GM12878 (cell line): ENCODE measurements around the gene PSME3IP1. TPM values are rescaled to one million over a fixed set of nuclear protein-coding genes. Genes with fewer than 3 reads are reported as not detected.

Experiments used
- MEF2A ChIP-seq: IDR thresholded peaks from 2 replicates; pipeline ENCODE4 v1.6.1; 2011; ENCODE audit warnings: low read depth, mild to moderate bottlenecking, low read length, moderate library complexity; ENCODE audit not compliant: insufficient read depth
- MEF2B ChIP-seq: fragments of 450-650 bp; IDR thresholded peaks from 2 replicates; pipeline ENCODE4 v1.6.1; 2018; ENCODE audit warnings: mild to moderate bottlenecking, moderate library complexity; ENCODE audit not compliant: partially characterized antibody, poor library complexity, severe bottlenecking
- POLR2A ChIP-seq: IDR thresholded peaks from 2 replicates; pipeline ENCODE4 v1.6.1; 2011; ENCODE audit warnings: low read depth, mild to moderate bottlenecking, low read length
- polyA plus RNA-seq, 11 experiments: library from polyadenylated mRNA; depleted of rRNA in 4 of 11; unstranded in 6 of 11; stranded (reverse) in 5 of 11; fragments of >200 nt; fragmentation: Nextera tagmentation in 4 of 11; fragmentation: Illumina TruSeq in 1 of 11; extraction: Ambion mirVana in 4 of 11; extraction: Trizol in 1 of 11; gene quantifications; 1 replicate in 1 of 11; 2 replicates in 10 of 11; pipeline versions ENCODE4 v1.2.1 to v1.2.3, GENCODE V29; 2011 to 2016; ENCODE audit warnings: inconsistent platforms in 2 of 11, missing spikeins in 2 of 11, low read depth in 1 of 11
- total RNA-seq, 4 experiments: library from RNA; depleted of rRNA in 3 of 4; stranded (reverse); fragments of >200 nt in 3 of 4; fragmentation: Illumina TruSeq in 1 of 4; extraction: Trizol in 1 of 4; gene quantifications; 2 replicates each; pipeline versions ENCODE4 v1.2.1 to v1.2.3, GENCODE V29; 2013 to 2021
- TF ChIP-seq, protein P1 (sequence below): fragments of 450-650 bp; formaldehyde crosslinking; IDR thresholded peaks from 2 replicates; pipeline ENCODE4 v1.4.0; 2020; ENCODE audit warnings: mild to moderate bottlenecking, moderate library complexity
- TF ChIP-seq, protein P2 (sequence below): IDR thresholded peaks from 2 replicates; pipeline ENCODE4 v1.6.1; 2012; ENCODE audit warnings: mild to moderate bottlenecking, low read depth, low read length

The PSME3IP1 gene
- total and polyA plus RNA-seq, 10 of the 15 experiments (the other 5 are each of a cell fraction or from before 2014, with no cell fraction given): 67.9 to 174 (median 111) TPM

DNA sequence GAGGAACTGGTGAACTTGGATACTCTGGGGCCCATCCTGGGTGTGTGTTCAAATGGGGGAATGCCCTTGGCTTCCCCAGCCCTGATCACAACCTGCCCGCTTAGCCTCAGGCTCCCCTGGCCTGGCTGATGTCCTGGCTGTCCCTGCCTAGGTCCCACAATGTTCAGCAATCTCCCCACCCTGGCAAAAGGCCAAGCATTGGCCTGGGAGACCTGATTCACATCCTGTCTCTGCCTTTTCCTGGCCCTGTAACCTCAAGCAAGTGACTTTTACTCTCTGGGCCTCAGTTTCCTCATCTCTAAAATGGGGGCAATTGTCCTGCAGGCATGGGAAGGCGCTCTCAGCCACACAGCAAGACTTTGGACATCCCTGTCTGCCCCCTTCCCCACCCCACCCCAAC is 79.1 kb downstream of the PSME3IP1 start (continued):
- TF ChIP-seq MEF2B (no peak), POLR2A (no peak), MEF2A (no peak)
- TF ChIP-seq, protein P1, sequence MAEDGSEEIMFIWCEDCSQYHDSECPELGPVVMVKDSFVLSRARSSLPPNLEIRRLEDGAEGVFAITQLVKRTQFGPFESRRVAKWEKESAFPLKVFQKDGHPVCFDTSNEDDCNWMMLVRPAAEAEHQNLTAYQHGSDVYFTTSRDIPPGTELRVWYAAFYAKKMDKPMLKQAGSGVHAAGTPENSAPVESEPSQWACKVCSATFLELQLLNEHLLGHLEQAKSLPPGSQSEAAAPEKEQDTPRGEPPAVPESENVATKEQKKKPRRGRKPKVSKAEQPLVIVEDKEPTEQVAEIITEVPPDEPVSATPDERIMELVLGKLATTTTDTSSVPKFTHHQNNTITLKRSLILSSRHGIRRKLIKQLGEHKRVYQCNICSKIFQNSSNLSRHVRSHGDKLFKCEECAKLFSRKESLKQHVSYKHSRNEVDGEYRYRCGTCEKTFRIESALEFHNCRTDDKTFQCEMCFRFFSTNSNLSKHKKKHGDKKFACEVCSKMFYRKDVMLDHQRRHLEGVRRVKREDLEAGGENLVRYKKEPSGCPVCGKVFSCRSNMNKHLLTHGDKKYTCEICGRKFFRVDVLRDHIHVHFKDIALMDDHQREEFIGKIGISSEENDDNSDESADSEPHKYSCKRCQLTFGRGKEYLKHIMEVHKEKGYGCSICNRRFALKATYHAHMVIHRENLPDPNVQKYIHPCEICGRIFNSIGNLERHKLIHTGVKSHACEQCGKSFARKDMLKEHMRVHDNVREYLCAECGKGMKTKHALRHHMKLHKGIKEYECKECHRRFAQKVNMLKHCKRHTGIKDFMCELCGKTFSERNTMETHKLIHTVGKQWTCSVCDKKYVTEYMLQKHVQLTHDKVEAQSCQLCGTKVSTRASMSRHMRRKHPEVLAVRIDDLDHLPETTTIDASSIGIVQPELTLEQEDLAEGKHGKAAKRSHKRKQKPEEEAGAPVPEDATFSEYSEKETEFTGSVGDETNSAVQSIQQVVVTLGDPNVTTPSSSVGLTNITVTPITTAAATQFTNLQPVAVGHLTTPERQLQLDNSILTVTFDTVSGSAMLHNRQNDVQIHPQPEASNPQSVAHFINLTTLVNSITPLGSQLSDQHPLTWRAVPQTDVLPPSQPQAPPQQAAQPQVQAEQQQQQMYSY (CRISPR knock-in tag): no peak
- TF ChIP-seq, protein P2, sequence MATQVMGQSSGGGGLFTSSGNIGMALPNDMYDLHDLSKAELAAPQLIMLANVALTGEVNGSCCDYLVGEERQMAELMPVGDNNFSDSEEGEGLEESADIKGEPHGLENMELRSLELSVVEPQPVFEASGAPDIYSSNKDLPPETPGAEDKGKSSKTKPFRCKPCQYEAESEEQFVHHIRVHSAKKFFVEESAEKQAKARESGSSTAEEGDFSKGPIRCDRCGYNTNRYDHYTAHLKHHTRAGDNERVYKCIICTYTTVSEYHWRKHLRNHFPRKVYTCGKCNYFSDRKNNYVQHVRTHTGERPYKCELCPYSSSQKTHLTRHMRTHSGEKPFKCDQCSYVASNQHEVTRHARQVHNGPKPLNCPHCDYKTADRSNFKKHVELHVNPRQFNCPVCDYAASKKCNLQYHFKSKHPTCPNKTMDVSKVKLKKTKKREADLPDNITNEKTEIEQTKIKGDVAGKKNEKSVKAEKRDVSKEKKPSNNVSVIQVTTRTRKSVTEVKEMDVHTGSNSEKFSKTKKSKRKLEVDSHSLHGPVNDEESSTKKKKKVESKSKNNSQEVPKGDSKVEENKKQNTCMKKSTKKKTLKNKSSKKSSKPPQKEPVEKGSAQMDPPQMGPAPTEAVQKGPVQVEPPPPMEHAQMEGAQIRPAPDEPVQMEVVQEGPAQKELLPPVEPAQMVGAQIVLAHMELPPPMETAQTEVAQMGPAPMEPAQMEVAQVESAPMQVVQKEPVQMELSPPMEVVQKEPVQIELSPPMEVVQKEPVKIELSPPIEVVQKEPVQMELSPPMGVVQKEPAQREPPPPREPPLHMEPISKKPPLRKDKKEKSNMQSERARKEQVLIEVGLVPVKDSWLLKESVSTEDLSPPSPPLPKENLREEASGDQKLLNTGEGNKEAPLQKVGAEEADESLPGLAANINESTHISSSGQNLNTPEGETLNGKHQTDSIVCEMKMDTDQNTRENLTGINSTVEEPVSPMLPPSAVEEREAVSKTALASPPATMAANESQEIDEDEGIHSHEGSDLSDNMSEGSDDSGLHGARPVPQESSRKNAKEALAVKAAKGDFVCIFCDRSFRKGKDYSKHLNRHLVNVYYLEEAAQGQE: no peak
